GM18499 (cell line): Measurements from ENCODE around the gene TRIM47.

Experiments used
- ATAC-seq: cut with Tn5 transposase; IDR thresholded peaks from one replicate; pipeline ENCODE4 v1.9.1; 2021; ENCODE audit warnings: moderate number of reproducible peaks; ENCODE audit not compliant: insufficient read depth, unreplicated experiment

Gene TRIM47

DNA sequence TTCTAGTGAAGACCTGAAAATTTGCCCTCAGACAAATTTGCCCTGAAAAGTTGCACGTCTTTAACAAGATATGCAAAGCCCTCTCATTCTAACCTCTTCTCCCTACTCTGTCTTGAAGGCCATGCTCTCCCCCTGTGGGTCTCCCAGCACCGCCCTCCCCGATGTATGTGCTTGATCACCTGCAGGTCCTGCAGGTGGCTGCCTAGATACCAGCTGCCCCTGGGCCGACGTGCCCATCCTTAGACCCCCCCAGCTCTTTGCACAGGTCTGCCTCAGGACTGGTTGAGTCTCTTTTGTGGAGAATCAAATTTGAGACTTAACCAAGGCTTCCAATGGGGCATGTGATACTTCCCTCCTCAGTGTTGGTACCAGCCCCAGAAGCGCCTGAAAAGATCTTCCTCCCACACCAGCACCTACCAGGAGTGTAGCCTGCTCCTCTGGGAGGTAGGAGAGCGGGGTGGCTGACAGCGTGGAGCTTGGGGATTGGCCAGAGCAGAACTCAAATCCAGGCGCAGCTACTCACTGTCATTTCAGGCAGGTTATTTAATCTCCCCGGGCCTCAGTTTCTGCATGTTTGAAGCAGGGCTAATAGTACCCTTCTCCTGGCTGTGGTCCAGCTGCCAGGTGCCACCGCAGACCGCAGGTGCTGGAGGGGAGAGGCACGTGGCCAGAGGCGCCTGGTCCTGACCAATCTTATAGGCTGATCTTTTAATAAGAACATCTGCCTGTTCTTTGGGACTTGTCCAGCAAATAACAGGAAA is 30.9 kb upstream of the TRIM47 start:
- ATAC-seq, result no peak

DNA sequence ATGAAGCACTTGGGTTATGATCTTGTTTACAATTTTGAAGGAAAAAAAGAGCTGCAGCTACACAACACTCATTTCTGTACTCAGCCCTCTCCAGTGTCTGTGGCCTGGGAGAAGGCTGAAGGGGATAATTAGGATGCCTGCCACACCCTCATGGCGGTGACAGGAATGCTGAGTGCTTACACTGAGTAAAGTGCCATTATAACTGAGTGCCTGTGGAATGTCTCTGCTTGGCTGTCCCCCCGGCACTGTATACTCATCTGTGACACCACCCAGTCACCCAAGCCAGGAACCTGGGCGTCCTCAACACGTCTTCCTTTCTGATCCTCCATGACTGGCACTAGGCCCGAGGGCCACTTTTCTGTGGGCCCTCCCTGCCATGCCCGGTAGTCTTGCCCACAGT is 29.8 kb upstream of the TRIM47 start:
- no peak for ATAC-seq

DNA sequence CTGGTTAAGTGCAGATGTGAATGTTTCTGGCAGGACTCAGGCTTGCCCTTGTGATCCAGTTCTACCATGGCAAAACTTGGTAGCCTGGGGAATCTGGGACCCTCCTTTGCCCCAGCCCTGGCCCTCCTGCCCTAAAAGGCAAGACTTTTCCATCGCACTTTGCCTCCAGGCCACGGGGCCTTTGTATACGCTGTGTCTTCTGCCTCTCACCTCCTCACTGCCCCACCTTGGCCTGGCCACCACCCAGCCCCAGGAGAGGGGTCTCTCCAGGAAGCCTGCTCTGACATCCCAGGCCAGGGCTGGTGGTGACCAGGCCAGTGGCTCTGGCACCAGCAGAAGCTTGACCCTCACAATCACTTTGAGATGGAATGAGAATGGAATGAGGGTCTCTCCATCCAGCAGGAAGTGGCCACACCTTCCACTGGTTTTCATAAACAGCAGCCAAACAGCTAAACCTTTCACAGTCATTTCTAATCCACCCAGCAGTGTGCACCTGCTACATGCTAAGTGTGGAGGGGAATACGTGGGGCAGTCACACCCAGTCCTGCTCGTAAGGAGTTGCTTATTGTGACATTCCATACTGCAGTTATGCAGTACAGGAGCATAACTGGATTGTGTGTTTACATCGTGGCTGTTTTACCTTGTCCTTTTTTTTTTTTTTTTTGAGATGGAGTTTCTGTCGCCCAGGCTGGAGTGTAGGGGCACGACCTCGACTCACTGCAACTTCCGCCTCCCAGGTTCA is 27.9 kb upstream of the TRIM47 start:
- no peak for ATAC-seq

DNA sequence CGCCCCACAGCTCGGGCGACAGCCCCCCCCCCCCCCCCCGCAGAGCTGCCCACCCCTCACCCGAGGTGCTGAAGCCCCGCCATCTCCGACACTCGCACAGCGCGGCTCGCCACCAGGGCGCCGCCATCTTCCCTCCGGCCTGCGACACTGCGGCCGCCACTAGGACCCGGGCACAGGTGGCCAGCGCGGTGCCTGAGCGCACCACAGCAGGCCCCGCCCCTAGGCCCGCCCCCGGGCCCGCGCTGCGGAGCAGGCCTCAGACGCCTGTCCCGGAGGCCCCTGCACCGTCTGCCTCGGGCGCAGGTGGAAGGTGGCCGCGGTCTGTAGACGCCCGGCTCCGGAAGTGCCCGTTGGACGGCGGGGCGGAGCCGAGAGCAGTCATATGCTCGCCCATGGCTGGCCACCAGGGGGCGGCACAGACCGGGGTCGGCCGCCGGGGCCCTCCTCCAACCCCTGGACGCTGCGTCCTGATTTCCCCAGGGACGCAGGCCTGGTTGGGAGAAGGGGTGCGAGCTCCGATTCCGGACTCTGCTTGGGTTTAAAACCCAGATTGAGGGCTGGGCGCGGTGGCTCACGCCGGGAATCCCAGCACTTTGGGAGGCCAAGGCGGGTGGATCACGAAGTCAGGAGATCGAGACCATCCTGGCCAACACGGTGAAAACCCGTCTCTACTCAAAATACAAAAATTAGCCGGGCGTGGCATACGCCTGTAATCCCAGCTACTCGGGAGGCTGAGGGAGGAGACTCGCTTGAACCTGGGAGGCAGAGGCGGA is 26.6 kb upstream of the TRIM47 start, which contains the start of gene MRPL38:
TSS of gene MRPL38 (minus strand) at position 136 of the 773 bp plus-strand sequence. CDS start at position 127, 9 bp downstream.
- ATAC-seq, result peak; percentile 62

DNA sequence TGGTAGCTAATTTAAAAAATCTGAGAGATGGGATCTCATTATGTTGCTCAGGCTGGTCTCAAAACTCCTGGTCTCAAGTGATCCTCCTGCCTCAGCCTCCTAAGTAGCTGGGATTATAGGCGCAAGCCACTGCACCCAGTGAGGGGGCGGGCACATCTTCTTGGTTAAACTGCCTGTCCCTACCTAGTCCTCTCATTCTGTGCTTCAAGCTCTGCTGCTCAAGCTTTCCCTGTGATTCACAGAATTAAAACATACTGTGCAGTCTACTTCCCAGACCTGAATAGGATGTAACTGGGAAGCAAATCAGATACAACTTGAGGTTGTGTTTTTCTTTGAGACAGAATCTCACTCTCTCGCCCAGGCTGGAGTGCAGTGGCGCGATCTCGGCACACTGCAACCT is 24.0 kb upstream of the TRIM47 start:
- no peak for ATAC-seq

DNA sequence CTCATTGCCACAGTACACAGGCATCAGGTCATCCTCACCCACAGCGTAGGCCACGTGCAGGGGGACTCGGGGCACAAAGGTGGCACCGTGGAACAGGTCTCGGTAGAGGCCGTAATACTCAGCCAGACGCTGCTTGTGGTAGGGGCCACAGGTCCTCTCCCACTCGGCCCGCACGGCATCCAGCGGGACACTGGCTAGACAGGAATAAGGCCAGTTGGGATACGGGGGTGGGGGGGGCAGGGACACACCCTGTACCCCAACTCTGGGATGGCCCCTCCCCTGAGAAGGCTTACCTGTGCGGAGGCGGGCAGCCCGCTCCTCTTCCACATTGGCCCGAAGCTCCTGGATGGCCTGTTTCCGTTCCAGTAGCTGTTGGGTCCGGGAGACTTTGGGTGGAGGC is 23.3 kb upstream of the TRIM47 start:
- no peak for ATAC-seq

DNA sequence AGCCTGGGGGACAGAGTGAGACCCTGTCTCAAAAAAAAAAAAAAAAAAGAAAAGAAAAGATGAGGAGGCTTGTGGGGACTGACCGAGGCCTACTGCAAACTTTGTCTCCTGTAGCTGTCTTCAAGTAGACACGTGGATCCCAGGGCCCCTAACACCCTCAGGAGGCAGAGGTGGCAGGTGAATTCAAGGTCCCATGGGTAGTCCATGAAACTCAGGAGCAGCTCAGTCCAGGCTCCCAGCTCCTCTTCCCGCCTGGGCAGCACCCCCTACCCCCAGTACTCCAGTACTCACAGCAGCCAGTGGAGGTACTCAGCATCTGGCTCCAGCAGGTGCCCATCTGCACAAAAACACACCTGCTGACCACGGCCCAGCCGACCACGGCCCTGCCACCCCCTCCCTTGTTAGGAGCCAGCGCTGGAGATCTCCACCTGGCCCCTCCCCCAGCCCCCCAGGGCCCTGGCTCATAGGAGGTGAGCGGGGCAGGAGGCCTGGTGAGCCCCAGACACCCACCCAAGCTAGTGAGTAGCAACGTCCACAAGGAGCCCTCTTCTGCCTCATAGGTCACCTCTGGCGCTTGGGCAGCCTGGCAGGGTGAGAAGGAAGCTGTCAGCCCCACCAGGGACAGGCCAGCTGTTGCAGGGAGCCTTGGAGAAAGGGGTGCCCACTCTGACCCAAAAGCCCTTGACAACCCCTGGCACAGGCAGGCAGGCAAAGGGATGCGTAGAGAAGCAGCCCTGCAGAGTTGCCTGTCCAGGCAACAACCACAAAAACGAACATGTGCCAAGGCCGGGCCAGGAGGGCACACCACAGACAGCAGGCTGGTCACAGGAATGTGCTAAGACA is 22.5 kb upstream of the TRIM47 start:
- ATAC-seq, result no peak

DNA sequence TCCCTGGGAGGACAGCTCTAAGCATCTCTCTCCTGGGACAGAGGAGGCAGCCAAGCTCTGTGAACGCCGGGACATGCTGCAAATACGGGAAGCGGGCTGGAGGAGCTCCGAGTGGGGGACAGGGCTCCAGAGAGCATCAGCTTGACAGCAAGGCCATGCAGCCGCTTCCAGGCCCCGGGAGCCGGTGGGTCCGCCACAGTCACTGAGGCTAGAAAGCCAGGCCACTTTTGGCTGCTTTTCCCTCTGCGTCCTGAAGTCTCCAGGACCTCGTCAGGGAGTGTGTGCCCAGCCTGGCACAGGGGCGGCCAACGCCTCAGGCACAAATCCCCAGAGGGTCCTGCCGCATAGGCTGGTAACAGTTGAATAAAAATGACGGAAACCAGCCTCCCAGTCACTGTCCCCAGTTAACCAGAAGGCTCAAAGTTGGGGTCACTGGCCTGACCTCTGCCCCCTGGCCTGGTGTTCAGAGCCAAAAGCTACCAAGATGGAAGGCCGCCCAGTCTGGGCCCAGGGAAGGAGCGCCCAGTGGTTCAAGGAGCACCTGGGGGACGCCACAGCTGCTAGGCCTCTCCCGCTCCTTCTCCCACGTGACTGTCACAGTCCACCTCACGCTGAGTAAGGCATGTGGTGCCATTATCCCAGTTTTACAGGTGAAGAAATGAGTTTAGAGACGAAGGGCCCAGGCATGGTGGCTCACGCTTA is 21.5 kb upstream of the TRIM47 start:
- ATAC-seq, result no peak

DNA sequence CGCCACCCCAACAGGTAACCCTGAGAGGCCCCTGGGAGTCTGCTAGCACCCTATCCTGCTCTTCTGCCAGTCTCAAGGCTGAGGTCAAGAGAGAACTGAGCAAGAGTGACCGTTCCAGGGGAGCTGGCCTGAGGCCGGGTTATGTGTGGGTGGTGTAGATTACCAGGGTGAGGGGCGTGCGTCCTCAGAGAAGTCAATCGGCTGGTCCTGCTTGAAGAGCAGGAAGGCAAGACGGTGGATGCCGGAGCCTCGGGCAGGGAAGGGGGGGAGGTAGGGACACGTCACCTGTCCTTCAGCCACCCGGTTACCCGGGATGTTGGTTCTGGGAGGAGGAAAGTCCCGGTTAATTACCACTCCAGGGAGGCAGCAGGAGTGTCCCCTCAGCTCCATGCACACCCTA is 21.0 kb upstream of the TRIM47 start:
- ATAC-seq, result no peak

DNA sequence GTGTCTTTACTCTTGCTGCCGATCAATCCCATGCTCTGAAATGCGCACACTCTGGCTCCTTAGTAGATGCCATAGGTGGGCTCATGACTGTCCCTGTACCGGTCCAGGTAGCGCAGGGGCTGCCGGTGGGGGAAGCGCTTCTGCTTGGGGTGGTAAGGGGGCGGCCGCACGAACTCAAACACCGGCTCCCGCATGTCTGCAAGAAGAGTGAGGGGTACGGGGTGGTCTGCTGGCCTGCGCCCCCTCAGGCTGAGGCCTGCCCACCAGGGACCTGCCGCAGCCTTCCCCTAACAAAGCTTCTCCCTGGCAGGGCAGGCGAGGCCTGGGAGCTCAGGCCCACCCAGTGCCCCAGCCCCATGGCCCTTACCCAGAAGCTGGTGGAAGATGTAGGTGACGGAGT is 20.4 kb upstream of the TRIM47 start:
- ATAC-seq, result no peak

DNA sequence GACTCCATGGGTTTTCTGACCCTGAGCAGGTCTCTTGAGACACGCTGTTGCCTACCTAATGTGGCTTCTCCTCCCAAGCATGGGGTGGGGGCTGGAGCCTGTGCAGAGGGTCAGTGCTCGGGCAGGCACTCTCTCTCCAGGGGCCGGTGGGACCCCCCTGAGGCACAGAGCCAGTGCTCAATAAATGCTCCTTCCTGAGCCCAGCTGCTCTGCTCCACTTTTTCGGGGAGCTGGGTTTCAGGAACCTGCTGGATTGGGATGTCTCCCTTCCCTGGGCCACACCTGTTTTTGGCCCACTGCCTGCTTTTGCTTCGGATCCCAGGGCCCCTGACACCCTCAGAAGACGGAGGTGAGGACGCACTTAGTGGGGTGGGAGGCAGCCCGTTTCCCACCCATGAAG is 19.7 kb upstream of the TRIM47 start:
- ATAC-seq, result no peak

DNA sequence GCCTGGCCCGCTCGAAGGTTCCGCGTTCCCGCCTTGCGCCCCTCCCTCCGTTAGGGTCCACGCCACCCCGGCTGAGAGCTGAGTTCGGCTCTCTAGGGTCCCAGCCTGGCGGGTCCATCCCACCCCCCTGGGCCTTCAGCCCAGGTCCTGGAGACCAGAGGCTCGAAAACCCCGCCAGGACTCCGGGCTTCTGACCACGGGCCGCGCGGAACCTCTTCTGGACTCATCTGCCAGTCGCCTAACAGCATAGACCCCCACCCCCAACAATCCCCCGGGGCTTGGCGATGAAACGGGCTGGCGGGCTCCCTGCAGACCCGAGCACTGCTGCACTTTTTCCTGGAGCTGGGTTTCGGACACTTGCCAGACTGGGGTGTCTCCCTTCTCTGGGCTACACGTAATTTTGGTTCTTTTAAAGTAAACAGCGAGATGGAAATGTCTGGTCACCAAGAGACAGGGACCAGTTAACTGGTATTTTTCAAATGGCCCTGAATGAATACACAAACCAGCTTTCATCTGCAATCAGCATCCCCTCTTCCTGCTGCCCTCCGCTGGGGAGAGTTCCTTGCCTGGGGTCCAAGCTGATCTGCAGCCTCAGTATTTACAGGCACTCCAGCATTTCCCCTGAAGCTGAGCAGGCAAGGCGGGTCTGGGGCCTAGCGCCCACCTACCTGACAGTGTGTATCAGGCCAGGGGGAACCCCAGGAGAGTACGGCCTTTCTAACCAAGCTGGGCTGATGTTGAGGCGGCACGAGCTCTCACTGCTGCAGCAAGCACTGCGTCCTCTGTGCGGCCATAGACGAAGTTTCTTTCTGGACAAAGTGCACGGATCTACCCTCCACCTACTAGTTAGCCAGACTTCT is 19.0 kb upstream of the TRIM47 start:
- ATAC-seq, result no peak

DNA sequence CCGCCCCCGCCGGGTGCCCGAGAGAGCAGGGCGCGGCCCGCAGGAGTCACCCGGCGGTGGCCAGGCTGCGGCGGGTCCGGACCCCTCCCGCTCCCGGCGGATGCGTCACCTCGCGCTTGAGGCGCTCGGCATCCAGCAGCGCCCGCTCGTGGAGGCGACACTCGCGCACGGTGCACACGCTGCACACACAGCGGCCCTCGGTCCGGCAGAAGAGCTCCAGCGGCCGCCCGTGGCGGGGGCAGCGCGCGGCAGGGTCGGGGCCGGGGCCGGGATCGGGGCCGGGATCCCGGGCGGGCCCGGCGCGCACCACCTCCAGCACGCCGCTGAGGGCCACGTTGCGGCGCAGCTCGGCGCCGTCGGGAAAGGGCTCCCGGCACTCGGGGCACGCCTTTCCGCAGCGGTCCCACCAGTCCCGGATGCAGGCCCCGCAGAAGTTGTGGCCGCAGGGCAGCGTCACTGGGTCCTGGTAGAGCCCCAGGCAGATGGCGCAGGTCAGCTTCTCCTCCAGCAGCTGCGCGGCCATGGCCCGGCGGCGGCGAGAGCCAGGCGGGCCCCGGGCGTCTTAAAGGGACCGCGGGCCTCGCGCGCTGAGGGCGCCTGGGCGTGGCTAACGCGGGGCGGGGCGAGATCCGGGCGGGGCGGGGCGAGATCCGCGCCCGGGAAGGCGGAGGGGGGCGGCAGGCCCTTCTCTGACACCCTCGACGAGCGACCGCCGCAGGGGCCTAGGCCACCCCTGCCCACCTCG is 18.2 kb upstream of the TRIM47 start, which contains the start of gene TRIM65:
TSS of gene TRIM65 (minus strand) at position 537 of the 745 bp plus-strand sequence. CDS start at position 523, 14 bp downstream.
- ATAC-seq, result no peak

DNA sequence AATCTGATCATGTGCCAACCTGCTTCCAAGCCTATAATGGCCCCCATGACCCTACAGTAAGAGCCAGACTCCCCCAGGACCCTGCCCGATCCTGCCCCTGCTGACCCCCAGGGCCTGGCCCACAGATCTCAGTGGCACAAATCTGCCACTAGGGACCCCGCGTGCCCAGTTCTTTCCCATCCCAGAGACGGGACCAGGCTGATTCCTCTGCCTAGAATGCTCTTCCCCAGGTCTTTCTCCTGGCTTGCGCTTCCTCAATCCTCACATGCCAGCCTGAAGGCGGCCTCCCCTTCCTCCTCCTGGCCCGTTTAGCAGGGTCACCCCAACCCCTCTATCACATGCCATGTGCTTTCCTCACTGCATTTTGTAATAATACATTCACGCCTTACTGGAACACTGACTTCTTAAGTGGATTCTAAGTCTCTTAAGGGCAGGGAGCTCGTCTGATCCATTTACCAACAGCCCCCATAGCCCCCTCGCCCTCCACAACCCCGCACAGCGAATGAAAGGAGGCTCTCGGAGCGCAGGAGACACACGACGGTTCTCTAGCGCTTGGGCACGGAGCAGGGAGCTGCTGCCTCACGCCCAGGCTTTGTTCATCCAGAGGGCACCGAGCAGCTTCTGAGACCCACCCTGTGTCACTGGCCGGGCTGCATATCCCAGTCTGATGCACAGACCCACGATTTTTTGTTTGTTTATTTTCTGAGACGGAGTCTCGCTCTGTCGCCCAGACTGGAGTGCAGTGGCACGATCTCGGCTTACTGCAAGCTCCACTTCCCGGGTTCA is 17.2 kb upstream of the TRIM47 start:
- no peak for ATAC-seq

DNA sequence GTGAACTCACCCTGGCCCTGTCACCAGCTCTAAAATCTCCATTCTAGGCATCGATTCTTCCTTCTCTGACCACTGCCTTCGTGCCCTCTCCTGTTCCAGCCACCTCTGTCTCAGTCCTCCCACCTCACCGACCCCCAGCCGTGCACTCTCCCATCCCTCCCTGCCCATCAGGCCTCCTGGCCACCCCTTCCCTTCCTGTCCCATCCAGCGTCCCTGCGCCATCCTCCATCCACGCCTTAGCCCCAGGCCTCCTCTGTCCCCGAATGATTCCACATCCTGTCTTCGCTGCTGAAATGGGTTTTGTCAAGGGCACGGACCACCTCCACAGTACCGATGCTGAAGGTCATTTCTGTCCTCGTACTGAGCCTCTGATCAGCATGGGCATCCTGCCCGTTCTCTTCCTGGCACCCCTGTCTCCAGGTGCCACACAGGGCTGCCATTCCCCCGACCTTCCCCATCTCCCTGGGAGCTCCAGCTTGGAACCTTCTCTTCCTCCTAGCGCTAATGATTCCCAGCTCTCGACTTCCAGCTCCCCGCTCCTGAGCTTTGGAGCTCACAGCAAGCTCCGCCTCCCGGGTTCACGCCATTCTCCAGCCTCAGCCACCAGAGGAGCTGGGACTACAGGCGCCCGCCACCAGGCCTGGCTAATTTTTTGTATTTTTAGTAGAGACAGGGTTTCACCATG is 15.8 kb upstream of the TRIM47 start:
- no peak for ATAC-seq

DNA sequence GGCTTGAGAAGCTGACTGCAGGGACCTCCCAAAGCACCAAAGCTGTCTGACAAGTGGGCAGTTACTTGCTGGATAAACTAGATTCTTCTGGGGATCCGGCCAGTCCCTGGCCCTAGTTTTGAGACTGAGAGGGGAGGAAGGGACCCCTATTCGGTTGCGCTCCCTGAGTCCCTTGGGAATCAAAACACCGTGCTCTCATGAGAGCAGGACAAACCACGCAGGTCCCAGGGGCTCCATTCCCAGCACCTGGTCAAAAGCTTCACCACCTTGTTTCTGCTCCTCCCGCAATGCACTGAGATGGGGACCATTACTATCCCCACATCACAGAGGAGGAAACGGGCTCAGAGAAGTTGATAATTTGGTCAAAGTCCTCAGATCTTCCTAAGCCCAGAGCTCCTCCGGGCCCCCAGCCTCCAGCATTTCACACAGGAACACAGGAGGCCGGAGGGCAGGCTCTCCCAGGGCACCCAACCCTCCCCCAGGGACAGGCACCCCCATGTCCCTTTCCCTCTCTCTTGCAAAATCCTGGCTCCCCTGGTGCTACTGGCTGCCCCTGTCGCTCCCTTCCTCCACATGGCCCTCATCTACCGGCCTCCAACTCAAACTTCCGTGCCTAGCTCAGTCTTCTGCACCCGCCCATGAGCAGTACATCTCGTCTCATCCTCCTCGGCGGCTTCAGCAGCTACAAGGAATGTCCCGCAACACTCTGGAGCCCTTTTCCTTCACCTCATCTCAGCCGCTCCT is 15.1 kb upstream of the TRIM47 start:
- no peak for ATAC-seq
